HG03571 (cell line): Measurements from ENCODE around the gene KCNH1.
A peak's percentile ranks its signal among the peaks of the same experiment; 100 is the strongest.

Experiments used
- ATAC-seq: cut with Tn5 transposase; IDR thresholded peaks from one replicate; pipeline ENCODE4 v1.9.1; 2021; ENCODE audit not compliant: unreplicated experiment

The KCNH1 gene

GRCh38 chr1:211133836-211134669 is at the start of gene KCNH1:
KCNH1 (minus strand) TSS chr1:211134148; CDS start chr1:211133945, 203 bp downstream.
- ATAC-seq = peak; percentile 83

- ATAC-seq = no peak
Observed at GRCh38 chr1:211182746-211183145, 48.8 kb upstream of the KCNH1 start.

GRCh38 chr1:211174375-211174774 is 40.4 kb upstream of the KCNH1 start:
- no peak for ATAC-seq

- no peak for ATAC-seq
Observed at GRCh38 chr1:211172657-211173056, 38.7 kb upstream of the KCNH1 start.

- ATAC-seq = no peak
Observed at GRCh38 chr1:211169353-211169752, 35.4 kb upstream of the KCNH1 start.

GRCh38 chr1:211158866-211159265 is 24.9 kb upstream of the KCNH1 start:
- ATAC-seq = no peak

GRCh38 chr1:211155040-211155439 is 21.1 kb upstream of the KCNH1 start:
- ATAC-seq = no peak

- no peak for ATAC-seq
Observed at GRCh38 chr1:211153932-211154331, 20.0 kb upstream of the KCNH1 start.

- ATAC-seq = no peak
Observed at GRCh38 chr1:211148366-211148765, 14.4 kb upstream of the KCNH1 start.

GRCh38 chr1:211145944-211146343 is 12.0 kb upstream of the KCNH1 start:
- ATAC-seq = no peak

- ATAC-seq = peak; percentile 39
Observed at GRCh38 chr1:211135342-211135950, 1.5 kb upstream of the KCNH1 start.

- no peak for ATAC-seq
Observed at GRCh38 chr1:211133393-211133835, 534 bp downstream of the KCNH1 start.

GRCh38 chr1:211132721-211133392 is 1.1 kb downstream of the KCNH1 start:
- ATAC-seq = no peak

GRCh38 chr1:211129776-211130175 is 4.2 kb downstream of the KCNH1 start:
- ATAC-seq = no peak

- ATAC-seq = no peak
Observed at GRCh38 chr1:211127166-211127565, 6.8 kb downstream of the KCNH1 start.

GRCh38 chr1:211126622-211127021 is 7.3 kb downstream of the KCNH1 start:
- no peak for ATAC-seq

GRCh38 chr1:211118407-211119102 is 15.4 kb downstream of the KCNH1 start:
- ATAC-seq = no peak

GRCh38 chr1:211114446-211114845 is 19.5 kb downstream of the KCNH1 start:
- ATAC-seq = no peak

GRCh38 chr1:211113566-211113965 is 20.4 kb downstream of the KCNH1 start:
- no peak for ATAC-seq

GRCh38 chr1:211111351-211111750 is 22.6 kb downstream of the KCNH1 start:
- ATAC-seq = no peak

- ATAC-seq = no peak
Observed at GRCh38 chr1:211101481-211101880, 32.5 kb downstream of the KCNH1 start.
